Adipocyte (in vitro differentiated cells): Measurements from ENCODE around the gene FKBP14.

Experiments
- DNase-seq: peaks from one replicate; pipeline ENCODE4 v3.0.0-alpha.2; 2015; ENCODE audit warnings: low read depth
- H3K27me3 ChIP-seq: replicated peaks from 2 replicates; pipeline ENCODE4 v1.7.0; 2013; ENCODE audit warnings: mild to moderate bottlenecking, low read length, moderate library complexity; ENCODE audit not compliant: control insufficient read depth, insufficient read depth
- H3K36me3 ChIP-seq: 2 replicates; pipeline ENCODE4 v1.7.0; 2013; ENCODE audit warnings: low read length, mild to moderate bottlenecking, moderate library complexity; ENCODE audit not compliant: control insufficient read depth, insufficient read depth, severe bottlenecking
- H3K4me1 ChIP-seq: 2 replicates; pipeline ENCODE4 v1.7.0; 2013; ENCODE audit warnings: mild to moderate bottlenecking, low read length, moderate library complexity; ENCODE audit not compliant: control insufficient read depth, insufficient read depth
- H3K4me3 ChIP-seq: 2 replicates; pipeline ENCODE4 v1.7.0; 2013; ENCODE audit warnings: mild to moderate bottlenecking, low read length, moderate library complexity
- H3K9ac ChIP-seq: 2 replicates; pipeline ENCODE4 v1.7.0; 2013; ENCODE audit warnings: mild to moderate bottlenecking, low read length, moderate library complexity
- H3K9me3 ChIP-seq: 2 replicates; pipeline ENCODE4 v1.7.0; 2013; ENCODE audit warnings: mild to moderate bottlenecking, low read length, moderate library complexity; ENCODE audit not compliant: control insufficient read depth

The FKBP14 gene

GRCh38 chr7:30053068-30053467 lies 26.6 kb upstream of the FKBP14 start:
- H3K9ac ChIP-seq = no peak overlapping the region
- H3K36me3 ChIP-seq = peaks cover 38% of the 10 kb centered on the region
- no peaks in the 10 kb centered on the region for H3K27me3 ChIP-seq
- no peak for DNase-seq
- peaks cover 4% of the 10 kb centered on the region for H3K4me1 ChIP-seq
- no peaks in the 10 kb centered on the region for H3K9me3 ChIP-seq
- H3K4me3 ChIP-seq = no peak overlapping the region

- DNase-seq = no peak
- no peak overlapping the region for H3K4me3 ChIP-seq
- no peak overlapping the region for H3K9ac ChIP-seq
- peaks cover 10% of the 10 kb centered on the region for H3K4me1 ChIP-seq
- H3K9me3 ChIP-seq = no peaks in the 10 kb centered on the region
- peaks cover 47% of the 10 kb centered on the region for H3K36me3 ChIP-seq
- H3K27me3 ChIP-seq = no peaks in the 10 kb centered on the region
Measured at GRCh38 chr7:30049173-30049572, 22.7 kb upstream of the FKBP14 start.

- Histone ChIP-seq H3K9ac (no peak overlapping the region), H3K36me3 (peaks cover 41% of the 10 kb centered on the region), H3K4me3 (no peak overlapping the region), H3K27me3 (no peaks in the 10 kb centered on the region), H3K4me1 (peaks cover 10% of the 10 kb centered on the region), H3K9me3 (no peaks in the 10 kb centered on the region)
- DNase-seq = no peak
Measured at GRCh38 chr7:30048582-30048981, 22.1 kb upstream of the FKBP14 start.

GRCh38 chr7:30047124-30047523 lies 20.6 kb upstream of the FKBP14 start:
- DNase-seq = no peak
- Histone ChIP-seq H3K36me3 (peaks cover 35% of the 10 kb centered on the region), H3K4me3 (no peak overlapping the region), H3K4me1 (peaks cover 13% of the 10 kb centered on the region), H3K9me3 (no peaks in the 10 kb centered on the region), H3K9ac (no peak overlapping the region), H3K27me3 (no peaks in the 10 kb centered on the region)

GRCh38 chr7:30046127-30046770 lies 19.7 kb upstream of the FKBP14 start:
- no peak overlapping the region for H3K9ac ChIP-seq
- no peaks in the 10 kb centered on the region for H3K27me3 ChIP-seq
- DNase-seq = no peak
- H3K4me3 ChIP-seq = no peak overlapping the region
- H3K4me1 ChIP-seq = peaks cover 22% of the 10 kb centered on the region
- peaks cover 33% of the 10 kb centered on the region for H3K36me3 ChIP-seq
- H3K9me3 ChIP-seq = no peaks in the 10 kb centered on the region

GRCh38 chr7:30041526-30042269 lies 15.2 kb upstream of the FKBP14 start:
- Histone ChIP-seq H3K4me1 (peaks cover 54% of the 10 kb centered on the region), H3K4me3 (peak overlapping the region; percentile 55), H3K27me3 (no peaks in the 10 kb centered on the region), H3K9ac (peak overlapping the region; percentile 53), H3K9me3 (no peaks in the 10 kb centered on the region), H3K36me3 (peaks cover 14% of the 10 kb centered on the region)
- peak; percentile 50 for DNase-seq

- Histone ChIP-seq H3K4me1 (peaks cover 54% of the 10 kb centered on the region), H3K9ac (peak overlapping the region; percentile 53), H3K4me3 (peak overlapping the region; percentile 55), H3K9me3 (no peaks in the 10 kb centered on the region), H3K36me3 (peaks cover 7% of the 10 kb centered on the region), H3K27me3 (no peaks in the 10 kb centered on the region)
- no peak for DNase-seq
Measured at GRCh38 chr7:30040938-30041337, 14.4 kb upstream of the FKBP14 start.

GRCh38 chr7:30038196-30038980 lies 11.9 kb upstream of the FKBP14 start:
- H3K4me1 ChIP-seq = peaks cover 59% of the 10 kb centered on the region
- no peaks in the 10 kb centered on the region for H3K36me3 ChIP-seq
- H3K9ac ChIP-seq = peak overlapping the region; percentile 72
- no peaks in the 10 kb centered on the region for H3K9me3 ChIP-seq
- peak; percentile 93 for DNase-seq
- no peaks in the 10 kb centered on the region for H3K27me3 ChIP-seq
- H3K4me3 ChIP-seq = peak overlapping the region; percentile 66

- no peak overlapping the region for H3K4me3 ChIP-seq
- no peaks in the 10 kb centered on the region for H3K9me3 ChIP-seq
- no peak for DNase-seq
- no peaks in the 10 kb centered on the region for H3K36me3 ChIP-seq
- H3K27me3 ChIP-seq = no peaks in the 10 kb centered on the region
- peaks cover 59% of the 10 kb centered on the region for H3K4me1 ChIP-seq
- no peak overlapping the region for H3K9ac ChIP-seq
Measured at GRCh38 chr7:30036220-30036619, 9.7 kb upstream of the FKBP14 start.

- no peak for DNase-seq
- Histone ChIP-seq H3K9ac (no peak overlapping the region), H3K4me1 (peaks cover 54% of the 10 kb centered on the region), H3K27me3 (no peaks in the 10 kb centered on the region), H3K36me3 (no peaks in the 10 kb centered on the region), H3K4me3 (no peak overlapping the region), H3K9me3 (no peaks in the 10 kb centered on the region)
Measured at GRCh38 chr7:30034501-30034900, 8.0 kb upstream of the FKBP14 start.
